HepG2 (cell line): ENCODE data around the gene PSMB9. TPM values are rescaled to one million over a fixed set of nuclear protein-coding genes. Genes with fewer than 3 reads are reported as not detected.

Source experiments
- AKAP8 ChIP-seq: sonication (generic); formaldehyde crosslinking; IDR thresholded peaks from 2 replicates; pipeline ENCODE4 v1.5.1; 2020; ENCODE audit warnings: mild to moderate bottlenecking, missing genetic modification reagents
- EP300 ChIP-seq, 3 experiments: sonication (generic) in 1 of 3; formaldehyde crosslinking in 1 of 3; IDR thresholded peaks; 2 replicates each; pipeline versions ENCODE4 v1.5.1 to v1.6.1; 2011 to 2020; ENCODE audit warnings: low read depth in 2 of 3, low read length in 2 of 3, borderline replicate concordance in 1 of 3, improper control_type of control experiment in 1 of 3, mild to moderate bottlenecking in 1 of 3, missing genetic modification reagents in 1 of 3, moderate library complexity in 1 of 3
- GTF2F1 ChIP-seq: fragments of 150-350 bp; IDR thresholded peaks from 2 replicates; pipeline ENCODE4 v1.6.1; 2014; ENCODE audit warnings: low read length
- KLF9 ChIP-seq: IDR thresholded peaks from 2 replicates; pipeline ENCODE4 v1.6.1; 2016; ENCODE audit warnings: low read depth
- NPAS2 ChIP-seq: sonication (generic); formaldehyde crosslinking; IDR thresholded peaks from 2 replicates; pipeline ENCODE4 v1.8.0; 2022; ENCODE audit warnings: mild to moderate bottlenecking, missing genetic modification reagents, borderline replicate concordance
- POGZ ChIP-seq: sonication (generic); formaldehyde crosslinking; IDR thresholded peaks from 2 replicates; pipeline ENCODE4 v1.4.0; 2020; ENCODE audit warnings: mild to moderate bottlenecking, missing genetic modification reagents
- RELA ChIP-seq: sonication (generic); formaldehyde crosslinking; IDR thresholded peaks from 2 replicates; pipeline ENCODE4 v1.4.0; 2020; ENCODE audit warnings: missing genetic modification reagents
- SIN3B ChIP-seq: fragments of 150-350 bp; IDR thresholded peaks from 2 replicates; pipeline ENCODE4 v1.6.1; 2014; ENCODE audit warnings: low read length
- SOX13 ChIP-seq, 3 experiments: fragments of 450-650 bp in 1 of 3; sonication (generic) in 1 of 3; formaldehyde crosslinking in 1 of 3; IDR thresholded peaks in 2 of 3; conservative IDR thresholded peaks in 1 of 3; 2 replicates each; pipeline versions ENCODE4 v1.5.0 to v1.6.1; 2016 to 2020; ENCODE audit warnings: antibody characterized with exemption in 1 of 3, mild to moderate bottlenecking in 1 of 3, missing compliant biosample characterization in 1 of 3, missing genetic modification reagents in 1 of 3, moderate library complexity in 1 of 3
- STAT5B ChIP-seq: sonication (generic); formaldehyde crosslinking; IDR thresholded peaks from 2 replicates; pipeline ENCODE4 v1.4.0; 2020; ENCODE audit warnings: missing genetic modification reagents
- SYNCRIP ChIP-seq: fragments of 200-400 bp; formaldehyde crosslinking; IDR thresholded peaks from 2 replicates; pipeline ENCODE4 v1.6.1; 2018; ENCODE audit warnings: mild to moderate bottlenecking, low read depth, low read length; ENCODE audit not compliant: insufficient read depth
- ZBTB20 ChIP-seq: sonication (generic); formaldehyde crosslinking; IDR thresholded peaks from 2 replicates; pipeline ENCODE4 v1.8.1; 2023; ENCODE audit warnings: missing genetic modification reagents, low read depth, mild to moderate bottlenecking, borderline replicate concordance
- ZFYVE20 ChIP-seq: sonication (generic); formaldehyde crosslinking; IDR thresholded peaks from 2 replicates; pipeline ENCODE4 v1.8.0; 2023; ENCODE audit warnings: low read depth, mild to moderate bottlenecking, moderate library complexity, missing genetic modification reagents, borderline replicate concordance
- ZNF138 ChIP-seq: sonication (generic); formaldehyde crosslinking; IDR thresholded peaks from 2 replicates; pipeline ENCODE4 v1.5.0; 2020; ENCODE audit warnings: mild to moderate bottlenecking, low read depth, missing genetic modification reagents
- ZNF143 ChIP-seq: sonication (generic); formaldehyde crosslinking; IDR thresholded peaks from 2 replicates; pipeline ENCODE4 v1.4.0; 2020; ENCODE audit warnings: missing genetic modification reagents
- ZNF20 ChIP-seq: sonication (generic); formaldehyde crosslinking; IDR thresholded peaks from 2 replicates; pipeline ENCODE4 v1.4.0; 2020; ENCODE audit warnings: mild to moderate bottlenecking, moderate library complexity, missing genetic modification reagents
- ZNF230 ChIP-seq: sonication (generic); formaldehyde crosslinking; IDR thresholded peaks from 2 replicates; pipeline ENCODE4 v1.4.0; 2020; ENCODE audit warnings: mild to moderate bottlenecking, missing genetic modification reagents
- ZNF670 ChIP-seq: sonication (generic); formaldehyde crosslinking; IDR thresholded peaks from 2 replicates; pipeline ENCODE4 v1.8.0; 2022; ENCODE audit warnings: mild to moderate bottlenecking, missing genetic modification reagents, borderline replicate concordance
- ZNF713 ChIP-seq: sonication (generic); formaldehyde crosslinking; IDR thresholded peaks from 2 replicates; pipeline ENCODE4 v1.4.0; 2020; ENCODE audit warnings: mild to moderate bottlenecking, missing genetic modification reagents
- polyA plus RNA-seq, 8 experiments: library from polyadenylated mRNA; depleted of rRNA in 3 of 8; stranded (reverse) in 7 of 8; unstranded in 1 of 8; fragments of >200 nt; fragmentation: Illumina TruSeq in 4 of 8; extraction: Trizol in 4 of 8; gene quantifications; 2 replicates each; pipeline versions ENCODE4 v1.2.1 to v1.2.3, GENCODE V29; 2011 to 2016; ENCODE audit warnings: low read depth in 4 of 8, missing spikeins in 1 of 8, mixed read lengths in 1 of 8; ENCODE audit not compliant: insufficient read depth in 1 of 8
- total RNA-seq, 5 experiments: library from RNA; depleted of rRNA; stranded (reverse); fragments of >200 nt; fragmentation: Illumina TruSeq; extraction: Trizol; gene quantifications; 2 replicates each; pipeline ENCODE4 v1.2.3, GENCODE V29; 2016; ENCODE audit warnings: low read depth in 1 of 5
- TF ChIP-seq, protein P1 (sequence below): sonication (generic); formaldehyde crosslinking; IDR thresholded peaks from 2 replicates; pipeline ENCODE4 v1.8.1; 2022; ENCODE audit warnings: mild to moderate bottlenecking, missing genetic modification reagents
- TF ChIP-seq, protein P2 (sequence below): IDR thresholded peaks from 2 replicates; pipeline ENCODE4 v1.6.1; 2018; ENCODE audit warnings: missing genetic modification reagents
- TF ChIP-seq, protein P3 (sequence below): sonication (generic); formaldehyde crosslinking; IDR thresholded peaks from 2 replicates; pipeline ENCODE4 v1.5.0; 2020; ENCODE audit warnings: mild to moderate bottlenecking, missing genetic modification reagents
- TF ChIP-seq, protein P4 (sequence below): sonication (generic); formaldehyde crosslinking; IDR thresholded peaks from 2 replicates; pipeline ENCODE4 v1.8.0; 2023; ENCODE audit warnings: mild to moderate bottlenecking, missing genetic modification reagents

Gene PSMB9
- total and polyA plus RNA-seq, 2 of the 13 experiments (the other 11 are each of a cell fraction or from before 2014, with no cell fraction given): 15.6 to 16.0 TPM

DNA sequence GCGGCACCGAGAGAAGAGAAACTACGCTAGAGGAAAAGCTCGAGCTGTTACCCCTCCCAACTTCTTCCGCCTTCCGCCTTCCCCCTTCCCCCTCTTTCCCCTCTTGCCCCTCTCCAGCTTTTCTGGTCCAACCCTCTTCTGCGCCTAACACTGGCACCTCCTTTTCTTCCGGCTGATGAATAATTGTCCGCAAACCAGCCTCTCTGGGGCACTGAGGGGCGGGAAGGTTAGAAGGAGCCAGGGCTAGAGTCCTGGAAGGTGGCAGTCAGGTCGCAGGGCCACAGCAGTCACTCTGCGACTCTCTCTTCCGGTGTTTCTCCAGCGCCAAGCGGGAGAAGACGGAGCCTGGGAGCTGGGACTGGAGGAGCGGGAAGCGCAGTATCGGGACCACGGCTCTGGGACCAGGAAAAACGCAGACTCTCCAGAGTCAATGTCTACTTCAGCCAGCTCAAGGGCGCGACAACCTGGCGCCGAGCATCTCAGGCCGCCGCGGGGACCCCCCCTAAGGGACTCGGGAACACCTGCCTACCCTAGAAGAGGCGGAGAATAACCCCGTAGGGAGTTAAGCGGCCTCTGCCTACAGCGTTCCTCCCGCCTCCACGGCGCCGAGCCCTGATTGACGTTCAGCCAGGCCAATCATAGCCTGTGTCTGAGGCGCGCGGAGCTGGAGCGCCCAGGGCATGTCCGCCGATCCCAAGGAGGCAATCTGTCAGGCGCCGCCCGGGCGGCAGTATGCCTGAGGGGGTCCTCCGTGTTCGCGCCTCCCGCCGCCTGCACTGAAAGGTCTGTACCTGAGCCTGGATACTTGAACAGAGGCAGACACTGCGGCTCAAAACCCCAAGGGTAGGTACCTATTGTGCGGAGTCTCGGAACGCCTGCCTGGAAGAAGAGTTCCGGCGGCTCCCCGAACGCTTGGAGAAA lies 40.4 kb downstream of the PSMB9 start (continued):
- TF ChIP-seq, protein P1, sequence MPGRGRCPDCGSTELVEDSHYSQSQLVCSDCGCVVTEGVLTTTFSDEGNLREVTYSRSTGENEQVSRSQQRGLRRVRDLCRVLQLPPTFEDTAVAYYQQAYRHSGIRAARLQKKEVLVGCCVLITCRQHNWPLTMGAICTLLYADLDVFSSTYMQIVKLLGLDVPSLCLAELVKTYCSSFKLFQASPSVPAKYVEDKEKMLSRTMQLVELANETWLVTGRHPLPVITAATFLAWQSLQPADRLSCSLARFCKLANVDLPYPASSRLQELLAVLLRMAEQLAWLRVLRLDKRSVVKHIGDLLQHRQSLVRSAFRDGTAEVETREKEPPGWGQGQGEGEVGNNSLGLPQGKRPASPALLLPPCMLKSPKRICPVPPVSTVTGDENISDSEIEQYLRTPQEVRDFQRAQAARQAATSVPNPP (CRISPR knock-in tag): peak; percentile 70; the same call in 1 of the 2 replicates
- TF ChIP-seq ZNF713: no peak
- peak; percentile 46; the same call in 1 of the 2 replicates for TF ChIP-seq RELA (CRISPR knock-in tag)
- TF ChIP-seq, protein P2, sequence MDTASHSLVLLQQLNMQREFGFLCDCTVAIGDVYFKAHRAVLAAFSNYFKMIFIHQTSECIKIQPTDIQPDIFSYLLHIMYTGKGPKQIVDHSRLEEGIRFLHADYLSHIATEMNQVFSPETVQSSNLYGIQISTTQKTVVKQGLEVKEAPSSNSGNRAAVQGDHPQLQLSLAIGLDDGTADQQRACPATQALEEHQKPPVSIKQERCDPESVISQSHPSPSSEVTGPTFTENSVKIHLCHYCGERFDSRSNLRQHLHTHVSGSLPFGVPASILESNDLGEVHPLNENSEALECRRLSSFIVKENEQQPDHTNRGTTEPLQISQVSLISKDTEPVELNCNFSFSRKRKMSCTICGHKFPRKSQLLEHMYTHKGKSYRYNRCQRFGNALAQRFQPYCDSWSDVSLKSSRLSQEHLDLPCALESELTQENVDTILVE (CRISPR knock-in tag): peak; percentile 66
- no peak for TF ChIP-seq SIN3B
- TF ChIP-seq, protein P3, sequence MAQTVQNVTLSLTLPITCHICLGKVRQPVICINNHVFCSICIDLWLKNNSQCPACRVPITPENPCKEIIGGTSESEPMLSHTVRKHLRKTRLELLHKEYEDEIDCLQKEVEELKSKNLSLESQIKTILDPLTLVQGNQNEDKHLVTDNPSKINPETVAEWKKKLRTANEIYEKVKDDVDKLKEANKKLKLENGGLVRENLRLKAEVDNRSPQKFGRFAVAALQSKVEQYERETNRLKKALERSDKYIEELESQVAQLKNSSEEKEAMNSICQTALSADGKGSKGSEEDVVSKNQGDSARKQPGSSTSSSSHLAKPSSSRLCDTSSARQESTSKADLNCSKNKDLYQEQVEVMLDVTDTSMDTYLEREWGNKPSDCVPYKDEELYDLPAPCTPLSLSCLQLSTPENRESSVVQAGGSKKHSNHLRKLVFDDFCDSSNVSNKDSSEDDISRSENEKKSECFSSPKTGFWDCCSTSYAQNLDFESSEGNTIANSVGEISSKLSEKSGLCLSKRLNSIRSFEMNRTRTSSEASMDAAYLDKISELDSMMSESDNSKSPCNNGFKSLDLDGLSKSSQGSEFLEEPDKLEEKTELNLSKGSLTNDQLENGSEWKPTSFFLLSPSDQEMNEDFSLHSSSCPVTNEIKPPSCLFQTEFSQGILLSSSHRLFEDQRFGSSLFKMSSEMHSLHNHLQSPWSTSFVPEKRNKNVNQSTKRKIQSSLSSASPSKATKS (CRISPR knock-in tag): no peak
- TF ChIP-seq NPAS2: peak; percentile 10; the same call in 1 of the 2 replicates
- TF ChIP-seq ZBTB20 (CRISPR knock-in tag): peak; percentile 44; the same call in 1 of the 2 replicates
- TF ChIP-seq STAT5B: no peak
- no peak for TF ChIP-seq GTF2F1
- no peak for TF ChIP-seq AKAP8
- no peak for TF ChIP-seq ZNF20 (CRISPR knock-in tag)
- no peak; the same call in 1 of the 2 replicates for TF ChIP-seq KLF9 (CRISPR knock-in tag)
- TF ChIP-seq ZNF670: no peak
- TF ChIP-seq POGZ (CRISPR knock-in tag): no peak; the same call in 1 of the 2 replicates
- TF ChIP-seq ZNF143 (CRISPR knock-in tag): no peak
- no peak for TF ChIP-seq SYNCRIP
- no peak for TF ChIP-seq ZFYVE20 (CRISPR knock-in tag)
- no peak for TF ChIP-seq SOX13 (IDR thresholded peaks at IDR 0.05)
- no peak; a peak in 1 of 4 replicates for TF ChIP-seq SOX13 (CRISPR knock-in tag; conservative IDR thresholded peaks at IDR 0.05 in 1 of 2, IDR thresholded peaks at IDR 0.05 in 1 of 2)
- TF ChIP-seq, protein P4, sequence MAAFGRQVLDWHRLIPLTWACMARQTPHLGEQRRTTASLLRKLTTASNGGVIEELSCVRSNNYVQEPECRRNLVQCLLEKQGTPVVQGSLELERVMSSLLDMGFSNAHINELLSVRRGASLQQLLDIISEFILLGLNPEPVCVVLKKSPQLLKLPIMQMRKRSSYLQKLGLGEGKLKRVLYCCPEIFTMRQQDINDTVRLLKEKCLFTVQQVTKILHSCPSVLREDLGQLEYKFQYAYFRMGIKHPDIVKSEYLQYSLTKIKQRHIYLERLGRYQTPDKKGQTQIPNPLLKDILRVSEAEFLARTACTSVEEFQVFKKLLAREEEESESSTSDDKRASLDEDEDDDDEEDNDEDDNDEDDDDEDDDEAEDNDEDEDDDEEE (CRISPR knock-in tag): no peak
- peak; percentile 82; the same call in 1 of the 2 replicates for TF ChIP-seq ZNF230 (CRISPR knock-in tag)
- TF ChIP-seq EP300 (IDR thresholded peaks at IDR 0.05; ENCODE audit: low read depth in 2 of 2, low read length in 2 of 2): no peak
- TF ChIP-seq EP300 (CRISPR knock-in tag; IDR thresholded peaks at IDR 0.05; ENCODE audit: borderline replicate concordance): no peak
- TF ChIP-seq ZNF138 (CRISPR knock-in tag): peak; percentile 56
